ENCODE data around the gene A3GALT2.

- TF ChIP-seq TAF1 (IDR thresholded peaks at IDR 0.05; ENCODE audit: low read depth, low read length) (no peak), POLR2A (IDR thresholded peaks at IDR 0.05; ENCODE audit: low read depth, low read length) (no peak), POLR2AphosphoS5 (IDR thresholded peaks at IDR 0.05; ENCODE audit: low read depth, low read length) (no peak), SPI1 (IDR thresholded peaks at IDR 0.05; ENCODE audit: low read depth, low read length) (no peak)
Measured at GRCh38 chr1:33301273-33301984, 19.5 kb downstream of the A3GALT2 start.

Data from GM12891 (cell line).